ENCODE data around the gene AP5B1. TPM values are rescaled to one million over a fixed set of nuclear protein-coding genes. Genes with fewer than 3 reads are reported as not detected.
A peak's percentile ranks its signal among the peaks of the same experiment; 100 is the strongest.

AP5B1 gene
- total RNA-seq, 1 donor from 2014 or later: 3.6 TPM

GRCh38 chr11:65798882-65799281, 18.1 kb upstream of the AP5B1 start:
- Histone ChIP-seq H3K27me3 (no peaks in the 10 kb centered on the region), H2AFZ (replicated peaks) (no peak overlapping the region)
- DNase-seq (ENCODE audit: low spot score): no peak

DNA sequence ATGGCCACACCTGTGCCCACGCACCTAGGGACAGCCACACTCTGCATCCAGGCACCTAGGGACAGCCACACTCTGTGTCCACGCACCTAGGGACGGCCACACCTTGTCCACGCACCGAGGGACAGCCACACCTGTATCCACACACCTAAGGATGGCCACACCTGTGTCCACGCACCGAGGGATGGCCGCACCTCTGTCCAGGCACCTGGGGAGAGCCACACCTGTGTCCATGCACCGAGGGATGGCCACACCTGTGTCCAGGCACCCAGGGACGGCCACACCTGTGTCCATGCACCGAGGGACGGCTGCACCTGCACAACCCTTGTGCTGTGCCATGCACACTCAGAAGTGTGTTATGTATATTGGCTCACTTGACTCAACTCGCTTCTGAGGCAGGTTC, 16.9 kb upstream of the AP5B1 start:
- no peaks in the 10 kb centered on the region for H3K9me3 ChIP-seq (ENCODE audit: low read depth)
- no peak overlapping the region for H3K4me3 ChIP-seq
- TF ChIP-seq CTCF (IDR thresholded peaks at IDR 0.05) (no peak), EZH2phosphoT487 (IDR thresholded peaks at IDR 0.05) (no peak), EZH2 (IDR thresholded peaks at IDR 0.05) (no peak)
- no peak overlapping the region for H3K27ac ChIP-seq
- H3K27me3 ChIP-seq: no peaks in the 10 kb centered on the region
- no peaks in the 10 kb centered on the region for H3K9me3 Mint-ChIP-seq
- H3K4me1 Mint-ChIP-seq: peaks cover 9% of the 10 kb centered on the region
- H4K20me1 ChIP-seq (ENCODE audit: low read depth): no peaks in the 10 kb centered on the region
- peaks cover 7% of the 10 kb centered on the region for H3F3A ChIP-seq (ENCODE audit: low read depth)
- H3K27me3 Mint-ChIP-seq (ENCODE audit: insufficient read depth, low read depth): peaks cover 8% of the 10 kb centered on the region
- no peaks in the 10 kb centered on the region for H3K36me3 ChIP-seq
- no peaks in the 10 kb centered on the region for H3K36me3 Mint-ChIP-seq
- H2AFZ ChIP-seq (replicated peaks): no peak overlapping the region
- no peak overlapping the region for H3K27ac Mint-ChIP-seq
- no peak for DNase-seq (ENCODE audit: low spot score)
- H3K9ac ChIP-seq: no peak overlapping the region
- peaks cover 15% of the 10 kb centered on the region for H3K4me1 ChIP-seq
- H3K4me3 Mint-ChIP-seq: no peak overlapping the region
- H3K79me2 ChIP-seq (ENCODE audit: low read depth): no peaks in the 10 kb centered on the region
- H3K4me2 ChIP-seq: no peak overlapping the region

More at GRCh38 chr11:65798882-65799281, 18.1 kb upstream of the AP5B1 start:
- H3K4me3 ChIP-seq: no peak overlapping the region
- H3K9me3 ChIP-seq (ENCODE audit: low read depth): no peaks in the 10 kb centered on the region
- H3K79me2 ChIP-seq (ENCODE audit: low read depth): no peaks in the 10 kb centered on the region
- Mint-ChIP-seq H3K4me1 (peaks cover 9% of the 10 kb centered on the region), H3K9me3 (no peaks in the 10 kb centered on the region), H3K27me3 (ENCODE audit: insufficient read depth, low read depth) (peaks cover 12% of the 10 kb centered on the region), H3K36me3 (no peaks in the 10 kb centered on the region), H3K27ac (no peak overlapping the region), H3K4me3 (no peak overlapping the region)
- H3K4me2 ChIP-seq: no peak overlapping the region
- H4K20me1 ChIP-seq (ENCODE audit: low read depth): no peaks in the 10 kb centered on the region
- TF ChIP-seq EZH2phosphoT487 (IDR thresholded peaks at IDR 0.05): no peak
- TF ChIP-seq CTCF (IDR thresholded peaks at IDR 0.05): no peak
- TF ChIP-seq EZH2 (IDR thresholded peaks at IDR 0.05): no peak
- peaks cover 7% of the 10 kb centered on the region for H3F3A ChIP-seq (ENCODE audit: low read depth)
- H3K27ac ChIP-seq: no peak overlapping the region
- H3K36me3 ChIP-seq: no peaks in the 10 kb centered on the region
- peaks cover 15% of the 10 kb centered on the region for H3K4me1 ChIP-seq
- H3K9ac ChIP-seq: no peak overlapping the region

DNA sequence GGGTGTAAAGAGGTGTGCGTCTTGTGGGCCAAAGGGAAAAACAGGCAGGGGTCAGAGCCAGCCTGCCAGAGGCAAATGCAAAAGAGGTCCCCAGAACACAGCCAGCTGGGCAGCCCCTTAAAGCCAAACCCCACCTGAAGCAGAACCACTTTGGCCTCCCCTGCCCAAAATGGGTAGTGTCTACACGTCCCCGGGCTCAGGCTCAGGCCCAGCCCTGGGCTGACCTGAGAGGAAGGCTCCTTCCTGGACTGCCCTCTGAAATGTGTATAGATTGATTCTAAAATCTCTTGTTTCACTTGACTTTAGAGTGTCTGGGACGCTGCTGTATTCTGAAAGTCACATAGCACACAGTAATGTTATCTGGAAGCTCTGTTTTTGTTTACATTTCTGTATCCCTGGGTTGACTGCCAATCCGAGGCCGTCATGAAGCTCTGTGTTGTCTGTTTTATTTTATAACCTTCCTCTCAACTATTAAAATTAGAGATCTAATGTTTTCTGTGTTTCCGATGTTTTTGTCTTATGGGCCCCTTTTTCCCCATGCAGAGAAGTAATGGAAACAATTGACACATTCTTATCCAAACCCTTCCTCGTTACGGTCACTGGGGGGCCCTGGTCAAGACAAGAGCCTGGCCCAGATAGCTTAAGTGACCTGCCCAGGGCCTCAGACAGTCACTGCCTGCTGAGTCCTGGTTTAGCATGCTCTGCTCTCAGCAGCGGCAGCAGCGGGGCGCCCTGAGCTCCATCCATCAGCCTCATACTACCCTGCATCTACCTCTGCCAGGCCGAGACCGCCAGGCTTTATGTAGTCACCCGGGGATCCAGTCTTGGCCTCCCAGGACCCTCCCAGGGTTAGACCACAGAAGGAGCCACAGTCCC, 16.2 kb upstream of the AP5B1 start:
- Histone ChIP-seq H3K36me3 (no peaks in the 10 kb centered on the region), H3F3A (ENCODE audit: low read depth) (peaks cover 7% of the 10 kb centered on the region), H4K20me1 (ENCODE audit: low read depth) (no peaks in the 10 kb centered on the region), H3K27me3 (no peaks in the 10 kb centered on the region), H3K4me2 (no peak overlapping the region), H3K9me3 (ENCODE audit: low read depth) (no peaks in the 10 kb centered on the region), H3K9ac (no peak overlapping the region), H3K4me1 (peaks cover 15% of the 10 kb centered on the region), H2AFZ (replicated peaks) (peak overlapping the region; percentile 3), H3K79me2 (ENCODE audit: low read depth) (no peaks in the 10 kb centered on the region), H3K4me3 (no peak overlapping the region), H3K27ac (no peak overlapping the region)
- H3K4me3 Mint-ChIP-seq: no peak overlapping the region
- no peak for TF ChIP-seq CTCF (IDR thresholded peaks at IDR 0.05)
- no peak for TF ChIP-seq EZH2phosphoT487 (IDR thresholded peaks at IDR 0.05)
- no peak for TF ChIP-seq EZH2 (IDR thresholded peaks at IDR 0.05)
- no peaks in the 10 kb centered on the region for H3K9me3 Mint-ChIP-seq
- H3K27ac Mint-ChIP-seq: peak overlapping the region; percentile 46
- peaks cover 8% of the 10 kb centered on the region for H3K27me3 Mint-ChIP-seq (ENCODE audit: insufficient read depth, low read depth)
- H3K36me3 Mint-ChIP-seq: no peaks in the 10 kb centered on the region
- DNase-seq (ENCODE audit: low spot score): peak; percentile 63
- peaks cover 9% of the 10 kb centered on the region for H3K4me1 Mint-ChIP-seq
